HG03439 (cell line): ENCODE data around the gene FGFRL1.
A peak's percentile ranks its signal among the peaks of the same experiment; 100 is the strongest.

Experiments used
- ATAC-seq: cut with Tn5 transposase; IDR thresholded peaks from one replicate; pipeline ENCODE4 v1.9.1; 2021; ENCODE audit warnings: mild to moderate bottlenecking, moderate library complexity; ENCODE audit not compliant: unreplicated experiment

The FGFRL1 gene

GRCh38 chr4:1004557-1005485 is 6.6 kb upstream of the FGFRL1 start:
- no peak for ATAC-seq

GRCh38 chr4:1006856-1007255 is 4.6 kb upstream of the FGFRL1 start:
- ATAC-seq: no peak

GRCh38 chr4:1008840-1009541 is 2.4 kb upstream of the FGFRL1 start:
- ATAC-seq: peak; percentile 4

GRCh38 chr4:1009542-1010394 is 1.7 kb upstream of the FGFRL1 start:
- ATAC-seq: peak; percentile 39

GRCh38 chr4:1010395-1011021 is 918 bp upstream of the FGFRL1 start:
- ATAC-seq: no peak

- no peak for ATAC-seq
Observed at GRCh38 chr4:1011666-1012033, 224 bp downstream of the FGFRL1 start.

GRCh38 chr4:1012034-1012739 is 761 bp downstream of the FGFRL1 start:
- ATAC-seq: no peak

- ATAC-seq: no peak
Observed at GRCh38 chr4:1013225-1014073, 2.0 kb downstream of the FGFRL1 start.

- no peak for ATAC-seq
Observed at GRCh38 chr4:1014291-1015167, 3.1 kb downstream of the FGFRL1 start.

GRCh38 chr4:1015179-1015578 is 3.8 kb downstream of the FGFRL1 start:
- ATAC-seq: no peak

- no peak for ATAC-seq
Observed at GRCh38 chr4:1015746-1016145, 4.3 kb downstream of the FGFRL1 start.

GRCh38 chr4:1017211-1017610 is 5.8 kb downstream of the FGFRL1 start:
- no peak for ATAC-seq

GRCh38 chr4:1017706-1018105 is 6.3 kb downstream of the FGFRL1 start:
- ATAC-seq: no peak

- no peak for ATAC-seq
Observed at GRCh38 chr4:1018147-1019020, 7.0 kb downstream of the FGFRL1 start.

- no peak for ATAC-seq
Observed at GRCh38 chr4:1019320-1019719, 7.9 kb downstream of the FGFRL1 start.

GRCh38 chr4:1019729-1020470 is 8.5 kb downstream of the FGFRL1 start:
- ATAC-seq: no peak
